ENCODE measurements around the gene LSAMP. TPM values are rescaled to one million over a fixed set of nuclear protein-coding genes. Genes with fewer than 3 reads are reported as not detected.
A peak's percentile ranks its signal among the peaks of the same experiment; 100 is the strongest.

Gene LSAMP
- total RNA-seq, 4 donors from 2014 or later: 0.30 to 5.5 (median 1.4) TPM

DNA sequence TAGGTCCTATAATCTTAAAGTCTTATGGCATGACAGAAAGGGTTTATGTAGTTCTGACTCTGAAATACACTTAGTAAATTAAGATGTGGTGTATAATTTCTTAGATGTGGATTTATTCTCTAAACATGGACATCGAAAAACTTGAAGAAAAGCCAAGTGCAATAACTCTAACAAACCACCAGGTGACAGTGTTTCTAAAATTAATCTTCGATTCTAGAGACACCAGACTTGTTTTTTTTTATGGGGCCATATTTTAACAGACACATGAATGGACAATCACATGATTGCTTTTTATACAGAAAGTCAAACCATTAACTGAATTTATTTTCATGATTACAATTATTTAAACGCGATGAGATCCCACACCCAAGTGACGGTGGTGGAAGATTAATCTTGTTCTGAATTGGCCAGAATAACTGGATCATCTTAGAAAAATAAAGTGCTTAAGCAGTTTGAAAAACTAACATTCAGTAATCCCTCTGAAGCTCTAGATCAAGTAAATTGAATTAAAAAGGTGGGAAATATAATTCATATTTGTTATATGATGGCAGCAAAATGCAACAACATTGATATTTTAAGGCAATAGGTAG, 305.1 kb downstream of the LSAMP start:
- Histone ChIP-seq H3K4me1 (no peaks in the 10 kb centered on the region), H3K36me3 (no peaks in the 10 kb centered on the region), H3K27ac (no peak overlapping the region), H3K4me3 (no peak overlapping the region), H3K27me3 (no peaks in the 10 kb centered on the region), H3K9me3 (no peaks in the 10 kb centered on the region)
- TF ChIP-seq, protein P1, sequence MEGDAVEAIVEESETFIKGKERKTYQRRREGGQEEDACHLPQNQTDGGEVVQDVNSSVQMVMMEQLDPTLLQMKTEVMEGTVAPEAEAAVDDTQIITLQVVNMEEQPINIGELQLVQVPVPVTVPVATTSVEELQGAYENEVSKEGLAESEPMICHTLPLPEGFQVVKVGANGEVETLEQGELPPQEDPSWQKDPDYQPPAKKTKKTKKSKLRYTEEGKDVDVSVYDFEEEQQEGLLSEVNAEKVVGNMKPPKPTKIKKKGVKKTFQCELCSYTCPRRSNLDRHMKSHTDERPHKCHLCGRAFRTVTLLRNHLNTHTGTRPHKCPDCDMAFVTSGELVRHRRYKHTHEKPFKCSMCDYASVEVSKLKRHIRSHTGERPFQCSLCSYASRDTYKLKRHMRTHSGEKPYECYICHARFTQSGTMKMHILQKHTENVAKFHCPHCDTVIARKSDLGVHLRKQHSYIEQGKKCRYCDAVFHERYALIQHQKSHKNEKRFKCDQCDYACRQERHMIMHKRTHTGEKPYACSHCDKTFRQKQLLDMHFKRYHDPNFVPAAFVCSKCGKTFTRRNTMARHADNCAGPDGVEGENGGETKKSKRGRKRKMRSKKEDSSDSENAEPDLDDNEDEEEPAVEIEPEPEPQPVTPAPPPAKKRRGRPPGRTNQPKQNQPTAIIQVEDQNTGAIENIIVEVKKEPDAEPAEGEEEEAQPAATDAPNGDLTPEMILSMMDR (IDR thresholded peaks at IDR 0.05): peak; percentile 29 to 81 (median 62)
- TF ChIP-seq POLR2A (IDR thresholded peaks at IDR 0.05): no peak
- intact Hi-C loops (cut with DNase I): no loop called here
- 21 to 28% methylated on average over 5 of the region's 5 CpGs for WGBS, 2 donors
- no peak for DNase-seq

- DNase-seq: no peak
- TF ChIP-seq POLR2A (IDR thresholded peaks at IDR 0.05): no peak
- TF ChIP-seq, protein P1 (IDR thresholded peaks at IDR 0.05): no peak
- 73 to 78% methylated on average over 2 of the region's 2 CpGs for WGBS, 2 donors
- Histone ChIP-seq H3K4me1 (no peaks in the 10 kb centered on the region), H3K4me3 (no peak overlapping the region), H3K36me3 (no peaks in the 10 kb centered on the region), H3K27ac (no peak overlapping the region), H3K9me3 (no peaks in the 10 kb centered on the region), H3K27me3 (no peaks in the 10 kb centered on the region)
- intact Hi-C loops (cut with DNase I): no loop called here
Observed at GRCh38 chr3:116139641-116140040, 305.6 kb downstream of the LSAMP start.

GRCh38 chr3:116135457-116136085, 309.7 kb downstream of the LSAMP start:
- H3K27ac ChIP-seq: peak overlapping the region in 1 of 4 donors; percentile 3
- intact Hi-C loops (cut with DNase I): no loop called here

DNA sequence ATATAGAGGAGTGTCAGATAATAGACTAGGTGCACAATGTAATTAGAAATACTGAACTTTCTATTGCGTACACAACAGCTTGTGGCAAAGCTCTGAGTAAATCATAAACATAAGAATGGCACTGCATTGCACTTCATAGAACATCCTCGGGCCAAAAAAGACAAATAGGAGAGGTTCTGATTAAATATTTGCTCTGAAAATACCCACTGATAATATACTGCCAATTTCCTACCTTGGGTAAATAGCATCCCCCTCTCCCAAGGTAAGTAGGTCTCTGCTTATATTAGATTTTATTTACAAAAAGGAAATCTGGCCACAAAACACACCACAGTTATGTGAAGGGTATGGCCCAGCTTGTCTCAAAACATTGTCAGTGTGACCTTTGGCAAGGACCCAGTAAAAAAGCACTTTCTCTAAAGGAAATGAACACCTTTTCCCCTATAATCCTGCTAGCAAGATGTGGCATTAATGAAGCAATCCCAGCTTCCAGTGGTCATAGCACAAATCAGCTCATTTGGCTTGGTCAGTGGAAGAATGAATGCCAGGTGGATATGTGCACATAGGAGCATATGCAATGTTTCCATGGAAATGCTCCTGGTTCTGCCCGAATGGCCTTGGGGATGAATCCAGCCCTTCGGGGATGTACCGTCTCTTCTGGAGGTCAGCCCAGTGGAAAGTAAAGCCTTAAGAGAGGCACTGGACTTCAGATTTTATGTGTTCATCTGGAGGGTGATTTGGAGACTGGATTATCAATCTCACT, 315.9 kb downstream of the LSAMP start:
- Histone ChIP-seq H3K36me3 (no peaks in the 10 kb centered on the region), H3K27me3 (no peaks in the 10 kb centered on the region), H3K27ac (no peak overlapping the region), H3K4me1 (peaks cover 0 to 6% (median 0%) of the 10 kb centered on the region in 3 donors), H3K4me3 (no peak overlapping the region), H3K9me3 (no peaks in the 10 kb centered on the region)
- DNase-seq: no peak
- intact Hi-C loops (cut with DNase I): no loop called here
- no peak for TF ChIP-seq POLR2A (IDR thresholded peaks at IDR 0.05)
- TF ChIP-seq, protein P1 (IDR thresholded peaks at IDR 0.05): no peak
- 76 to 82% methylated on average over 5 of the region's 5 CpGs for WGBS, 2 donors

More at GRCh38 chr3:116135457-116136085, 309.7 kb downstream of the LSAMP start:
- no peak for DNase-seq
- Histone ChIP-seq H3K27me3 (no peaks in the 10 kb centered on the region), H3K36me3 (no peaks in the 10 kb centered on the region), H3K4me1 (peaks cover 0 to 6% (median 0%) of the 10 kb centered on the region in 3 donors), H3K9me3 (no peaks in the 10 kb centered on the region), H3K4me3 (no peak overlapping the region)
- WGBS, 2 donors: 49 to 55% methylated on average over 4 of the region's 4 CpGs
- TF ChIP-seq, protein P1 (IDR thresholded peaks at IDR 0.05): no peak
- no peak for TF ChIP-seq POLR2A (IDR thresholded peaks at IDR 0.05)

- TF ChIP-seq, protein P1 (IDR thresholded peaks at IDR 0.05): no peak
- no peak for TF ChIP-seq POLR2A (IDR thresholded peaks at IDR 0.05)
- H3K36me3 ChIP-seq: no peaks in the 10 kb centered on the region
- intact Hi-C loops (cut with DNase I): no loop called here
- no peak overlapping the region for H3K4me3 ChIP-seq
- 47 to 63% methylated on average over 2 of the region's 2 CpGs for WGBS, 2 donors
- peaks cover 0 to 5% (median 0%) of the 10 kb centered on the region in 3 donors for H3K4me1 ChIP-seq
- H3K27me3 ChIP-seq: no peaks in the 10 kb centered on the region
- DNase-seq: no peak
- H3K9me3 ChIP-seq: no peaks in the 10 kb centered on the region
- H3K27ac ChIP-seq: no peak overlapping the region
Observed at GRCh38 chr3:116127464-116127863, 317.8 kb downstream of the LSAMP start.

All from esophagus squamous epithelium (tissue), 5 donors.